PFSK-1 (cell line): ENCODE data around the gene N4BP3.

Experiments
- FOXP2 ChIP-seq: optimal IDR thresholded peaks from 2 replicates; pipeline ENCODE3; 2011; ENCODE audit warnings: borderline replicate concordance, control low read depth, inconsistent platforms; ENCODE audit not compliant: insufficient read depth; ENCODE audit errors: extremely low read length, extremely low read depth
- POLR2AphosphoS5 ChIP-seq: IDR thresholded peaks from 2 replicates; pipeline ENCODE4 v1.6.1; 2012; ENCODE audit warnings: low read depth, mild to moderate bottlenecking, control low read depth, low read length, moderate library complexity
- REST ChIP-seq, 2 experiments: IDR thresholded peaks; 2 replicates each; pipeline versions ENCODE4 v1.6.1 to v1.8.0; 2011 to 2012; ENCODE audit warnings: low read depth in 2 of 2, low read length in 2 of 2, control low read depth in 1 of 2, inconsistent platforms in 1 of 2, mild to moderate bottlenecking in 1 of 2, moderate library complexity in 1 of 2; ENCODE audit not compliant: insufficient read depth in 1 of 2
- SIN3A ChIP-seq: IDR thresholded peaks from 2 replicates; pipeline ENCODE4 v1.6.1; 2012; ENCODE audit warnings: mild to moderate bottlenecking, low read length, moderate library complexity, borderline replicate concordance; ENCODE audit not compliant: insufficient read depth
- TAF1 ChIP-seq: IDR thresholded peaks from 2 replicates; pipeline ENCODE4 v1.6.1; 2012; ENCODE audit warnings: low read length, control low read depth, borderline replicate concordance; ENCODE audit not compliant: insufficient read depth

N4BP3 gene

DNA sequence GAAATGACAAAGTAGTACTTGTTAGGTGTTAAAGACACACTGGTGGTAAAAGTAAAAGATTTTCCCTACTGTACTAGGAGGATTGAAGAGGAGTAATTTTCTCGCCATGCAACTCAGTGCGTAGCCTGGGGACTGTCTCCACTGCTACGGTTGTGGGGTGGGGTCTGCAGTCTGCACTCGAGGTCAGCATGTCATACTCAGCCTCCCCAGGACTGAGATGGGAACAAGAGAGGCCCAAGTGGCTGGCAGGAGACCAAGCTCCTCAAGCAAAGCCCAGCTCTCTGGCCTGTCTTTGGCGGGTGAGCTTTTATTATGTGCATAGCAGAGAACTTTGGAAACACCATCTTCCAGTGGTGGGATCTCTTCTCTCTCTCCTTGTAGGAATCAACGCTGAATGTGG, 29.9 kb downstream of the N4BP3 start:
- TF ChIP-seq TAF1 = no peak

GRCh38 chr5:178143901-178144300, 30.6 kb downstream of the N4BP3 start:
- no peak for TF ChIP-seq POLR2AphosphoS5
- TF ChIP-seq FOXP2 = no peak
- TF ChIP-seq REST (IDR thresholded peaks at IDR 0.05; ENCODE audit: insufficient read depth in 1 of 2, low read depth in 2 of 2, low read length in 2 of 2) = no peak
- no peak for TF ChIP-seq TAF1
- TF ChIP-seq SIN3A = no peak

DNA sequence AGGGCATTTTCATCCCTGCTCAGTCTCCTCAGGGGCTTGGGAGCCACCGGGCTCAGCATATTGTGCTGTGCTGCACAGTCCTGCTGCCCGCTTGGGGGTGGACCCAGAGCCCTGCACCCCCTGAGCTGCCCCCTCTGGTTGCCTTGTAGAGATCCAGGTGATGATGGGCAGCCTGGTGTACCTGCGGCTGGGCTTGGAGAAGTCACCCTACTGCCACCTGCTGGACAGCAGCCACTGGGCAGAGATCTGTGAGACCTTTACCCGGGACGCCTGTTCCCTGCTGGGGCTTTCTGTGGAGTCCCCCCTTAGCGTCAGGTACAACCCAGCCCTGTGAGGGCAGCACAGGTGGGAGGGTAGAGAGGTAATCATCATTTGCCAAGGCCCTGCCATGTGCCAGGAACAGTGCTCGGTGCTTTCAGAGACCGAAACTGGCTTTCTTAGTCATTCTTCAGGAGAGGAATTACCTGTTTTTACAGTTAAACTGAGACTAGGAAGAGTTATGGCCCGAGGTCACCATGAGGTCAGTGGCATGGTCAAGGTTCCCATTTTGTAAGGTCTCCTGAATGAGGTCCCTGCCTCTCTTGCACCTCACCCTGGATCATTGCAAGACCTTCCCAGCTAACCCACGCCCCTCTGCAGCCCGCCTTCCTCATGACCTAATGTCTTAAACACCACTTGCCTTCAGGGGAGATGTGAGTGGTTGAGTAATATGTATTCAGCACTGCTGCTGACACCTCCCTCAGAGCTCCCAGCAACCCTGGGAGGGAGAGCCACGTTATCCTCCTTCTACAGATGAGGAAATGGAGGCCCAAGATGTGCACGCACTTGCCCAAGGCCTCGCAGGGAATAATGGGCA, 32.9 kb downstream of the N4BP3 start:
- TF ChIP-seq REST (IDR thresholded peaks at IDR 0.05; ENCODE audit: insufficient read depth in 1 of 2, low read depth in 2 of 2, low read length in 2 of 2) (no peak), SIN3A (no peak), FOXP2 (no peak), POLR2AphosphoS5 (no peak; the same call in 1 of the 2 replicates), TAF1 (no peak)

DNA sequence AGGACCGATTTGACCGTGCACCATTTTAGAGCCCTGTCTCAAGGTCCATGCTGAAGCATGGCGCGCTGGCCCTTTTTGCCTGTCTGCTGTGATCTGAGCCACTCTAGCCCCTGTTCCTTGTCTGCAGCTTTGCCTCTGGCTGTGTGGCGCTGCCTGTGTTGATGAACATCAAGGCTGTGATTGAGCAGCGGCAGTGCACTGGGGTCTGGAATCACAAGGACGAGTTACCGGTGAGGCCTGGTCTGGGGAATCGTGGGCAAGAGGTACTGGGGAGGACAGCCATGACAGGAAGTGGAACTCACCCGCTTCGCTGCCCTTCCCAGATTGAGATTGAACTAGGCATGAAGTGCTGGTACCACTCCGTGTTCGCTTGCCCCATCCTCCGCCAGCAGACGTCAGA, 34.1 kb downstream of the N4BP3 start:
- TF ChIP-seq FOXP2 (no peak), SIN3A (no peak), TAF1 (no peak), POLR2AphosphoS5 (no peak)

GRCh38 chr5:178149199-178149932, 36.0 kb downstream of the N4BP3 start:
- TF ChIP-seq SIN3A (no peak), FOXP2 (no peak), REST (IDR thresholded peaks at IDR 0.05; ENCODE audit: insufficient read depth in 1 of 2, low read depth in 2 of 2, low read length in 2 of 2) (no peak), POLR2AphosphoS5 (no peak; the same call in 1 of the 2 replicates), TAF1 (no peak)
